NCI-H1105 (cell line): ENCODE measurements around the gene USP6NL.
"Not testable (repeated sequence)": the region's sequence is repeated elsewhere in the genome, so short reads cannot be mapped to it uniquely, and the experiment has no call there.

Experiments used
- DNase-seq: peaks from one replicate; lab custom pipeline; 2025; lab: John Stamatoyannopoulos, UW

The USP6NL gene

GRCh38 chr10:11444531-11445228 is 166.8 kb downstream of the USP6NL start:
- no peak for DNase-seq

GRCh38 chr10:11444155-11444530 is 167.3 kb downstream of the USP6NL start:
- no peak for DNase-seq

- DNase-seq, result no peak
These were observed 167.8 kb downstream of the USP6NL start for GRCh38 chr10:11443468-11444154.

GRCh38 chr10:11442001-11442773 is 169.3 kb downstream of the USP6NL start:
- DNase-seq, result no peak

- no peak for DNase-seq
These were observed 170.3 kb downstream of the USP6NL start for GRCh38 chr10:11441151-11441535.

- no peak for DNase-seq
These were observed 170.9 kb downstream of the USP6NL start for GRCh38 chr10:11440250-11441150.

GRCh38 chr10:11439523-11440053 is 171.9 kb downstream of the USP6NL start:
- DNase-seq, result no peak

GRCh38 chr10:11437391-11438142 is 173.9 kb downstream of the USP6NL start:
- DNase-seq, result no peak

- not testable (repeated sequence) for DNase-seq
These were observed 175.0 kb downstream of the USP6NL start for GRCh38 chr10:11436445-11436844.

GRCh38 chr10:11435581-11435981 is 175.9 kb downstream of the USP6NL start:
- no peak for DNase-seq

GRCh38 chr10:11434324-11434723 is 177.1 kb downstream of the USP6NL start:
- no peak for DNase-seq

GRCh38 chr10:11433657-11434056 is 177.8 kb downstream of the USP6NL start:
- no peak for DNase-seq

GRCh38 chr10:11431216-11431555 is 180.3 kb downstream of the USP6NL start:
- DNase-seq, result no peak

- DNase-seq, result no peak
These were observed 180.8 kb downstream of the USP6NL start for GRCh38 chr10:11430421-11431215.

GRCh38 chr10:11429439-11430052 is 181.9 kb downstream of the USP6NL start:
- no peak for DNase-seq

- DNase-seq, result no peak
These were observed 185.8 kb downstream of the USP6NL start for GRCh38 chr10:11425676-11426075.

- no peak for DNase-seq
These were observed 186.2 kb downstream of the USP6NL start for GRCh38 chr10:11425296-11425610.

GRCh38 chr10:11424456-11425295 is 186.8 kb downstream of the USP6NL start:
- peak; percentile 53 for DNase-seq

- no peak for DNase-seq
These were observed 194.5 kb downstream of the USP6NL start for GRCh38 chr10:11416974-11417373.
